ENCODE data around the gene SRRM1. TPM values are rescaled to one million over a fixed set of nuclear protein-coding genes. Genes with fewer than 3 reads are reported as not detected.

Gene SRRM1
- total and polyA plus RNA-seq, 9 of the 15 experiments (the other 6 are each of a cell fraction or from before 2014, with no cell fraction given) = 54.5 to 268 (median 115) TPM

DNA sequence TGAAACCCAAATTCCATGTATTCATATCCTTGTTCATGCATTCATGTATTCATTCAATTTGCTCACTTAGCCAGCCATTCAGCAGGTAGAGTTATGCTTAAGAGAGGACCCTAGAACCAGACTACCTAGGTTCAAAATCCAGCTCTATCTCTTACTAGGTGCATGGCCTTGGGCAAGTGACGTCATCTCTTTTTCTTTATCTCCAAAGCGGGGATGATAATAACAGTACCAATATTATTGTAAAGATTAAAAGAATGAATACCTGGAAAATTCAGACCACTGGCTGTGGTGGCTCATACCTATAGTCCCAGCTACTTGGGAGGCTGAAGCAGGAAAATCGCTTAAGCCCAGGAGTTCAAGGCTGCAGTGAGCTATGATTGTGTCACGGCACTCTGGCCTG, 68.2 kb downstream of the SRRM1 start:
- H3K4me1 ChIP-seq (replicated peaks in 1 of 2; ENCODE audit: control insufficient read depth in 2 of 2, insufficient read depth in 2 of 2, low read length in 2 of 2) = peaks cover 5 to 12% of the 10 kb centered on the region in 2 experiments; a peak in 3 of 5 replicates
- no peak overlapping the region for H2AFZ ChIP-seq (ENCODE audit: low read depth, low read length)
- H3K9me3 ChIP-seq (replicated peaks; ENCODE audit: control insufficient read depth, insufficient read depth, low read depth, low read length) = no peaks in the 10 kb centered on the region
- TF ChIP-seq JUNB (CRISPR knock-in tag; conservative IDR thresholded peaks at IDR 0.05) = no peak
- TF ChIP-seq ATF3 (IDR thresholded peaks at IDR 0.05) = peak; percentile 69
- TF ChIP-seq ATF3 (CRISPR knock-in tag; conservative IDR thresholded peaks at IDR 0.05) = no peak
- 0 out of 2 replicates have a peak, but pooled peaks have one; percentile 22 for TF ChIP-seq JUND (IDR thresholded peaks at IDR 0.05; ENCODE audit: borderline replicate concordance, low read depth, low read length)
- no peak for TF ChIP-seq JUND (tag; IDR thresholded peaks at IDR 0.05; ENCODE audit: borderline replicate concordance, low read depth, low read length)
- peak; percentile 61; the same call in 1 of the 2 replicates for TF ChIP-seq ATF7 (IDR thresholded peaks at IDR 0.05)
- TF ChIP-seq JUN (IDR thresholded peaks at IDR 0.05; ENCODE audit: borderline replicate concordance, low read depth, low read length) = no peak
- peak; percentile 41; the same call in 1 of the 2 replicates for TF ChIP-seq JUN (CRISPR knock-in tag; IDR thresholded peaks at IDR 0.05; ENCODE audit: borderline replicate concordance)
- TF ChIP-seq PCBP2 (IDR thresholded peaks at IDR 0.05; ENCODE audit: low read depth, low read length, poor library complexity, severe bottlenecking) = no peak
- intact Hi-C loops (cut with micrococcal nuclease) (no loop called here), in situ Hi-C loops (cut with MboI) (no loop called here)
- 43% methylated on average over 4 of the region's 4 CpGs for WGBS (ENCODE audit: insufficient coverage, low coverage, missing lambda C conversion rate)
- no peak overlapping the region for H3K9ac ChIP-seq (ENCODE audit: insufficient read depth in 1 of 2, low read depth in 2 of 2, low read length in 2 of 2)
- H3K27me3 ChIP-seq (ENCODE audit: control insufficient read depth in 2 of 2, insufficient read depth in 2 of 2, low read length in 2 of 2) = no peaks in the 10 kb centered on the region
- H3K79me2 ChIP-seq (ENCODE audit: control insufficient read depth, insufficient read depth, low read length) = no peaks in the 10 kb centered on the region
- ATAC-seq (no peak), DNase-seq (ENCODE audit: extremely low read depth in 1 of 4, low spot score in 3 of 4) (peak in 1 of 4 experiments; percentile 4), FAIRE-seq (no peak)
- H3K9me1 ChIP-seq (ENCODE audit: control insufficient read depth, insufficient read depth, low read length) = no peaks in the 10 kb centered on the region
- no peak overlapping the region for H3K4me2 ChIP-seq (ENCODE audit: insufficient read depth, low read length)
- H3K36me3 ChIP-seq (ENCODE audit: control insufficient read depth, insufficient read depth, low read length) = no peaks in the 10 kb centered on the region
- ChIA-PET CTCF (ENCODE audit: low intra/inter-chr PET ratio) (no interaction called here), POLR2A (no interaction called here)
- H4K20me1 ChIP-seq (replicated peaks; ENCODE audit: control insufficient read depth, insufficient read depth, low read length) = no peaks in the 10 kb centered on the region
- no TSS peak for BruUV-seq (replicated peaks)
- no peak overlapping the region for H3K27ac ChIP-seq (ENCODE audit: extremely low read depth, low read depth, low read length)
- H3K4me3 ChIP-seq = no peak overlapping the region
